CD4-positive, alpha-beta T cell (primary cell): ENCODE measurements around the gene FANCD2. TPM values are rescaled to one million over a fixed set of nuclear protein-coding genes. Genes with fewer than 3 reads are reported as not detected.

Experiments used
- ATAC-seq: fragments of 200-7000 bp; cut with Tn5 transposase; one replicate; pipeline ENCODE4 v1.10.0; 2022; ENCODE audit warnings: mild to moderate bottlenecking; ENCODE audit not compliant: poor library complexity
- CTCF ChIA-PET: fragments of 350-600 bp; sonication (Branson Sonifier 250); formaldehyde crosslinking; loops from one replicate; lab custom pipeline; 2021; ENCODE audit warnings: antibody characterized with exemption, inconsistent platforms; lab: Charles Lee
- POLR2A ChIA-PET: fragments of 350-600 bp; sonication (Branson Sonifier 250); formaldehyde crosslinking; loops from one replicate; lab custom pipeline; 2021; ENCODE audit warnings: antibody characterized with exemption, inconsistent platforms; lab: Charles Lee
- DNase-seq, 14 experiments: peaks; one replicate each; pipeline ENCODE4 v3.0.0-alpha.2; 2013 to 2020; ENCODE audit warnings: mixed read lengths in 2 of 14
- H3K27ac ChIP-seq, 2 donors: one replicate each; pipeline versions ENCODE4 v1.5.1 to v1.7.0; 2013; ENCODE audit warnings: low read length in 2 of 2, low read depth in 1 of 2, mild to moderate bottlenecking in 1 of 2
- H3K27me3 ChIP-seq, 2 experiments: 1 replicate in 1 of 2; 2 replicates in 1 of 2; pipeline versions ENCODE4 v1.6.1 to v1.7.0; 2013; ENCODE audit warnings: low read length in 2 of 2, control low read depth in 1 of 2, mild to moderate bottlenecking in 1 of 2, moderate library complexity in 1 of 2; ENCODE audit not compliant: insufficient read depth in 2 of 2, control insufficient read depth in 1 of 2
- H3K36me3 ChIP-seq: one replicate; pipeline ENCODE4 v1.6.1; 2013; ENCODE audit warnings: low read length, control low read depth; ENCODE audit not compliant: insufficient read depth
- H3K4me1 ChIP-seq: one replicate; pipeline ENCODE4 v1.6.1; 2013; ENCODE audit warnings: low read length, control low read depth; ENCODE audit not compliant: insufficient read depth
- H3K4me3 ChIP-seq: one replicate; pipeline ENCODE4 v1.5.1; 2013; ENCODE audit warnings: mild to moderate bottlenecking, low read length, moderate library complexity
- H3K9me3 ChIP-seq, 2 experiments: 1 replicate in 1 of 2; 2 replicates in 1 of 2; pipeline versions ENCODE4 v1.6.1 to v1.7.0; 2013; ENCODE audit warnings: low read length in 2 of 2, mild to moderate bottlenecking in 2 of 2, control low read depth in 1 of 2, moderate library complexity in 1 of 2; ENCODE audit not compliant: control insufficient read depth in 1 of 2, insufficient read depth in 1 of 2
- H3K27ac Mint-ChIP-seq: one replicate; pipeline ENCODE4 v1.8.0; 2020; ENCODE audit warnings: mixed read lengths
- H3K27me3 Mint-ChIP-seq: one replicate; pipeline ENCODE4 v1.8.0; 2021; ENCODE audit warnings: mixed read lengths
- H3K36me3 Mint-ChIP-seq: one replicate; pipeline ENCODE4 v1.8.0; 2021; ENCODE audit warnings: low read depth, mixed read lengths
- H3K4me1 Mint-ChIP-seq: one replicate; pipeline ENCODE4 v1.8.0; 2021; ENCODE audit warnings: low read depth, mixed read lengths
- H3K4me3 Mint-ChIP-seq: one replicate; pipeline ENCODE4 v1.8.0; 2020; ENCODE audit warnings: mild to moderate bottlenecking, mixed read lengths
- H3K9me3 Mint-ChIP-seq: one replicate; pipeline ENCODE4 v1.8.0; 2020; ENCODE audit warnings: mixed read lengths
- CTCF ChIP-seq: fragments of 200-600 bp; IDR thresholded peaks from one replicate; pipeline ENCODE4 v1.8.0; 2022; ENCODE audit warnings: antibody characterized with exemption, mild to moderate bottlenecking
- intact Hi-C, 2 experiments: fragments of 100-400 bp; cut with DNase I in 1 of 2; cut with micrococcal nuclease in 1 of 2; formaldehyde crosslinking; loops; one replicate each; pipeline versions ENCODE4 v1.15.1 to v1.9.0; 2023 to 2025; cut with DNase I, micrococcal nuclease
- total RNA-seq, 174 experiments: library from RNA in 2 of 174; stranded (reverse) in 2 of 174; gene quantifications; one replicate each; pipeline ENCODE4 v1.2.3 and lab custom pipeline; 2021 to 2026

FANCD2 gene
- total RNA-seq, 2 experiments from 2014 or later: 13.8 to 16.8 TPM

DNA sequence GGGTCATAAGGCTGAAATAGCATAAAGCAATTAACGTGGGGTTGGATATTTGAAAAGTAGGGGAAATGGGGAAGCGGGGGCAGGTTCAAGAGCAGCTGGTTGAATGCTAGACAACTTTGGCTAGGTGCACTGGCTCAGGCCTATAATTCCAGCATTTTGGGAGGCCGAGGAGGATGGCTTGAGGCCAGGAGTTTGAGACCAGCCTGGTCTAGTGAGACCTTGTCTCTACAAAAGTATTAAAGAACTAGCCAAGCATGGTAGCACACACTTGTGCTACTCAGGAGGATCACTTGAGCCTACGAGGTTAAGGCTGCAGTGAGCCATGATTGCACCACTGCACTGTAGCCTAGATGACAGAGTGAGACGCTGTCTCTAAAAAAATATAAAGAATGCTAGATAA lies 6.9 kb upstream of the FANCD2 start:
- ChIA-PET CTCF (interaction anchor here (1.7 kb wide), 1 partner anchor 86 kb away, joined by 5 read pairs; no protein-coding TSS in a partner anchor), POLR2A (no interaction called here)
- peaks cover 50% of the 10 kb centered on the region for H3K36me3 Mint-ChIP-seq
- no peak overlapping the region for H3K4me3 Mint-ChIP-seq
- no peak for DNase-seq
- no peaks in the 10 kb centered on the region for H3K9me3 Mint-ChIP-seq
- peaks cover 6% of the 10 kb centered on the region for H3K4me1 ChIP-seq
- ATAC-seq: no peak
- H3K4me1 Mint-ChIP-seq: no peaks in the 10 kb centered on the region
- no peak overlapping the region for H3K27ac Mint-ChIP-seq
- no peaks in the 10 kb centered on the region for H3K27me3 Mint-ChIP-seq
- H3K36me3 ChIP-seq: peaks cover 51% of the 10 kb centered on the region
- intact Hi-C loops: no loop called here
- no peak overlapping the region for H3K27ac ChIP-seq
- no peak overlapping the region for H3K4me3 ChIP-seq
- no peaks in the 10 kb centered on the region for H3K9me3 ChIP-seq
- TF ChIP-seq CTCF: no peak
- H3K27me3 ChIP-seq: no peaks in the 10 kb centered on the region

DNA sequence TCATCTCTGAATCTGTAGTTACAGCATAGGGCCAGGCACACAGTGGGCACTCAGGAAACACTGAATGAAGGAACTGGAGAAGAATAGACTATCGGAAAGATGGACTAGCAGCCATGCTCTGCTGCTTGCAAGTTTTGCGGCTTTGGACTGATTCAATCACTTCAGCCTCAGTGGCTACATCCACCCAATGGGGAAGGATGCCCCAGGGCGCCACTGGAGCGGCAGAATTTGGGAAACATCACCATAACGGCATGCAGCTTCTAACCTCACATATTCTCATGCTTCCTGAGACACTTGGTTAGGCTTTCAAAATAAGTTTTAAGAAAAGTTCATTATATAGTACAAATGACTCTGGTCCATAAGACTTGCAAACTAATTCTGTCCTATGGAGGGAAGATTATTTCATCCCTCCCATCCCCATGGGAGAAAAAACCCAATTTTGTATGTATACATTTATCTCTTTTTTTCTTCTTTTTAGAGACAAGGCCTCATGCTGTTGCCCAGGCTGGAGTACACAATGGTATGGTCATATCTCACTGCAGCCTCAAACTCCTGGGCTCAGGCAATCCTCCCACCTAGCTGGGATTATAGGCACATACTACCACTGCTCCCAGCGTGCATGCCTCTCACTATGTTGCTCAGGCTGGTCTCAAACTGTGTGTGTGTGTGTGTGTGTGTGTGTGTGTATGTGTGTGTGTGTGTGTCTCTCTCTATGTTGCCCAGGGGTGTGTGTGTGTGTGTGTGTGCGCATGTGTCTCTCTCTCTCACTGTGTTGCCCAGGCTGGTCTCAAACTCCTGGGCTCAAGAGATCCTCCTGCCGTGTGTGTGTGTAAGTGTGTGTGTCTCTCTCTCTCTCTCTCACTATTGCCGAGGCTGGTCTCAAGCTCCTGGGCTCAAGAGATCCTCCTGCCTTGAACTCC lies 4.1 kb upstream of the FANCD2 start:
- ChIA-PET POLR2A (no interaction called here), CTCF (no interaction called here)
- ATAC-seq: no peak
- no peak for DNase-seq
- intact Hi-C loops: loop anchor here in 1 of 2 experiments (10.0 kb wide), 1 partner anchor 243 kb away; no protein-coding TSS in a partner anchor
- Histone ChIP-seq H3K9me3 (no peaks in the 10 kb centered on the region), H3K4me3 (no peak overlapping the region), H3K4me1 (peaks cover 28% of the 10 kb centered on the region), H3K27me3 (no peaks in the 10 kb centered on the region), H3K36me3 (peaks cover 51% of the 10 kb centered on the region), H3K27ac (no peak overlapping the region)
- H3K4me3 Mint-ChIP-seq: peak overlapping the region; percentile 38
- TF ChIP-seq CTCF: no peak
- no peaks in the 10 kb centered on the region for H3K27me3 Mint-ChIP-seq
- no peaks in the 10 kb centered on the region for H3K9me3 Mint-ChIP-seq
- H3K27ac Mint-ChIP-seq: no peak overlapping the region
- H3K36me3 Mint-ChIP-seq: peaks cover 62% of the 10 kb centered on the region
- H3K4me1 Mint-ChIP-seq: peaks cover 23% of the 10 kb centered on the region

GRCh38 chr3:10023587-10024310 lies 2.5 kb upstream of the FANCD2 start:
- Histone ChIP-seq H3K27ac (no peak overlapping the region), H3K4me1 (peaks cover 33% of the 10 kb centered on the region), H3K27me3 (no peaks in the 10 kb centered on the region), H3K4me3 (no peak overlapping the region), H3K9me3 (no peaks in the 10 kb centered on the region), H3K36me3 (peaks cover 41% of the 10 kb centered on the region)
- Mint-ChIP-seq H3K9me3 (no peaks in the 10 kb centered on the region), H3K36me3 (peaks cover 58% of the 10 kb centered on the region), H3K4me3 (peak overlapping the region; percentile 67), H3K4me1 (peaks cover 35% of the 10 kb centered on the region), H3K27me3 (no peaks in the 10 kb centered on the region), H3K27ac (peak overlapping the region; percentile 19)
- intact Hi-C loops: loop anchor here (2.0 to 10.0 kb wide), 2 partner anchors 89 to 241 kb away; no protein-coding TSS in a partner anchor
- DNase-seq (no peak), ATAC-seq (no peak)
- ChIA-PET CTCF (no interaction called here), POLR2A (no interaction called here)
- TF ChIP-seq CTCF: no peak
